Left ventricle myocardium inferior (tissue), 1 donor: Measurements from ENCODE around the gene CYP4V2. TPM values are rescaled to one million over a fixed set of nuclear protein-coding genes. Genes with fewer than 3 reads are reported as not detected.

Source experiments
- DNase-seq: peaks from one replicate; pipeline ENCODE4 v3.0.0-alpha.2; 2020
- H3K27ac ChIP-seq: fragments of 200-600 bp; replicated peaks from 2 replicates; pipeline ENCODE4 v1.8.0; 2021
- H3K27me3 ChIP-seq: fragments of 200-600 bp; 2 replicates; pipeline ENCODE4 v1.8.0; 2021; ENCODE audit warnings: low read depth
- H3K36me3 ChIP-seq: fragments of 200-600 bp; 2 replicates; pipeline ENCODE4 v1.8.0; 2021
- H3K4me1 ChIP-seq: fragments of 200-600 bp; 2 replicates; pipeline ENCODE4 v1.8.0; 2021
- H3K4me3 ChIP-seq: fragments of 200-600 bp; 2 replicates; pipeline ENCODE4 v1.8.0; 2021; ENCODE audit warnings: mild to moderate bottlenecking, moderate library complexity
- H3K9me3 ChIP-seq: fragments of 200-600 bp; replicated peaks from 2 replicates; pipeline ENCODE4 v1.8.0; 2021
- intact Hi-C: fragments of 100-400 bp; cut with micrococcal nuclease; formaldehyde crosslinking; loops from one replicate; pipeline ENCODE4 v1.11.0; 2022
- total RNA-seq: library from RNA; stranded (reverse); fragmentation: NEBNext Ultra II Directional; extraction: Animal tissue kit (Norgen Biotek cat#: 25700); gene quantifications from one replicate; pipeline ENCODE4 v1.2.1, GENCODE V29; 2021
- TF ChIP-seq, protein P1 (sequence below): fragments of 200-600 bp; IDR thresholded peaks from 2 replicates; pipeline ENCODE4 v1.8.0; 2021; ENCODE audit warnings: antibody characterized with exemption, mild to moderate bottlenecking, borderline replicate concordance
- donor health status: DM: no; HTN: yes; CAD: no; lungs with severe emphysema.

The CYP4V2 gene
- total RNA-seq, 1 donor from 2014 or later: 24.9 TPM

DNA sequence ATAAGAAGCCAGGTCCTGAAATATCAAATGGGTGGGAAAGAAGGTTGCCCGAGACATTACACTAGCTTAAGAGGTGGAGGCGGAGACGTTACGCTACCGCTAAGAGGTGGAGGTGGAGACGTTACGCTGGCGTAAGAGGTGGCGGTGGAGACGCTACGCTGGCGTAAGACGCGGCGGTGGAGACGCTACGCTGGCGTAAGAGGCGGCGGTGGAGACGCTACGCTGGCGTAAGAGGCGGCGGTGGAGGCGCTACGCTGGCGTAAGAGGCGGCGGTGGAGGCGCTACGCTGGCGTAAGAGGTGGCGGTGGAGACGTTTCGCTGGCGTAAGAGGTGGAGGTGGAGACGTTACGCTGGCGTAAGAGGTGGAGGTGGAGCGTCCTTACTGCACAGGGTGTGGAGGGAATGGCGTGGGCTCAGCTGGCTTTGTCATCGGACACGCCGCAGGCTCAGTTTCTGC is 12.8 kb downstream of the CYP4V2 start:
- DNase-seq: no peak
- peaks cover 11% of the 10 kb centered on the region for H3K36me3 ChIP-seq
- no peaks in the 10 kb centered on the region for H3K9me3 ChIP-seq
- TF ChIP-seq, protein P1, sequence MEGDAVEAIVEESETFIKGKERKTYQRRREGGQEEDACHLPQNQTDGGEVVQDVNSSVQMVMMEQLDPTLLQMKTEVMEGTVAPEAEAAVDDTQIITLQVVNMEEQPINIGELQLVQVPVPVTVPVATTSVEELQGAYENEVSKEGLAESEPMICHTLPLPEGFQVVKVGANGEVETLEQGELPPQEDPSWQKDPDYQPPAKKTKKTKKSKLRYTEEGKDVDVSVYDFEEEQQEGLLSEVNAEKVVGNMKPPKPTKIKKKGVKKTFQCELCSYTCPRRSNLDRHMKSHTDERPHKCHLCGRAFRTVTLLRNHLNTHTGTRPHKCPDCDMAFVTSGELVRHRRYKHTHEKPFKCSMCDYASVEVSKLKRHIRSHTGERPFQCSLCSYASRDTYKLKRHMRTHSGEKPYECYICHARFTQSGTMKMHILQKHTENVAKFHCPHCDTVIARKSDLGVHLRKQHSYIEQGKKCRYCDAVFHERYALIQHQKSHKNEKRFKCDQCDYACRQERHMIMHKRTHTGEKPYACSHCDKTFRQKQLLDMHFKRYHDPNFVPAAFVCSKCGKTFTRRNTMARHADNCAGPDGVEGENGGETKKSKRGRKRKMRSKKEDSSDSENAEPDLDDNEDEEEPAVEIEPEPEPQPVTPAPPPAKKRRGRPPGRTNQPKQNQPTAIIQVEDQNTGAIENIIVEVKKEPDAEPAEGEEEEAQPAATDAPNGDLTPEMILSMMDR: no peak
- H3K4me1 ChIP-seq: peaks cover 28% of the 10 kb centered on the region
- no peaks in the 10 kb centered on the region for H3K27me3 ChIP-seq
- H3K27ac ChIP-seq: no peak overlapping the region
- H3K4me3 ChIP-seq: no peak overlapping the region
- intact Hi-C loops: no loop called here

DNA sequence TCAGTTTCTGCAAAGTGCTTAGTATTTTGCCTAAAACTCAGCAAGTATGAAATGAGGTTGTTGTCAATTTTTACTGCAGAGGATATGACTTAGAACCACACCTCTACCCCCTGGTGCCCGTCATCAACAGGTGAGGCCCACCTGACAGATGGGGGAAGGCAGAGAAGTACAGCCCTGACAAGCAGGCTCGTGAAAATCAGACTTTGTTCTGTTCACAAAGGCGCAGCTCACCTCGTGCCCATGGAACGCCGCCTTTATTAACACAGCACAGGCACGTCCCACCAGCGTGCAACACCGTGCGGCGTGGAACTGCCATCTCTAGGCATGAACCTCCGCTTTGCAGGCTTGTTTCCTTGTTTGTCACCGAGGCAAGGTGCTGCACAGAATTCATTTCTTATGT is 13.3 kb downstream of the CYP4V2 start:
- Histone ChIP-seq H3K36me3 (peaks cover 16% of the 10 kb centered on the region), H3K9me3 (no peaks in the 10 kb centered on the region), H3K4me3 (no peak overlapping the region), H3K27me3 (no peaks in the 10 kb centered on the region), H3K4me1 (peaks cover 23% of the 10 kb centered on the region), H3K27ac (no peak overlapping the region)
- TF ChIP-seq, protein P1: no peak
- intact Hi-C loops: no loop called here
- no peak for DNase-seq

DNA sequence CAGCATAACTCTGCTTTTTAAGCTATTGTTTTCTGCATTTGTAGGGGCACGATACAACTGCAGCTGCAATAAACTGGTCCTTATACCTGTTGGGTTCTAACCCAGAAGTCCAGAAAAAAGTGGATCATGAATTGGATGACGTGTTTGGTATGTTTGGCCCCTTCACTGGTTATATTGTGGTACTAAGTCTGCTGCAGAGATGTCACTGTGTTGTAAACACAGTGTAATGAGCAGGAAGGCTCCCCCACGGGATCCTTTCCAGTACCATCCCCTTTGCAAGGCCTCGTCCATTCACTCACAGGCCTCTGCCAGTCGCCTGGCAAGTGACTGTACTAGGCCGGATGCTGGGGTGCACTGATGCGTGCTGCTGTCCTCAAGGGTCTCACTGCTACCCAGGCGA is 13.8 kb downstream of the CYP4V2 start:
- peaks cover 18% of the 10 kb centered on the region for H3K4me1 ChIP-seq
- peaks cover 21% of the 10 kb centered on the region for H3K36me3 ChIP-seq
- no peak for DNase-seq
- intact Hi-C loops: no loop called here
- no peaks in the 10 kb centered on the region for H3K9me3 ChIP-seq
- no peaks in the 10 kb centered on the region for H3K27me3 ChIP-seq
- H3K4me3 ChIP-seq: no peak overlapping the region
- TF ChIP-seq, protein P1: no peak
- no peak overlapping the region for H3K27ac ChIP-seq

DNA sequence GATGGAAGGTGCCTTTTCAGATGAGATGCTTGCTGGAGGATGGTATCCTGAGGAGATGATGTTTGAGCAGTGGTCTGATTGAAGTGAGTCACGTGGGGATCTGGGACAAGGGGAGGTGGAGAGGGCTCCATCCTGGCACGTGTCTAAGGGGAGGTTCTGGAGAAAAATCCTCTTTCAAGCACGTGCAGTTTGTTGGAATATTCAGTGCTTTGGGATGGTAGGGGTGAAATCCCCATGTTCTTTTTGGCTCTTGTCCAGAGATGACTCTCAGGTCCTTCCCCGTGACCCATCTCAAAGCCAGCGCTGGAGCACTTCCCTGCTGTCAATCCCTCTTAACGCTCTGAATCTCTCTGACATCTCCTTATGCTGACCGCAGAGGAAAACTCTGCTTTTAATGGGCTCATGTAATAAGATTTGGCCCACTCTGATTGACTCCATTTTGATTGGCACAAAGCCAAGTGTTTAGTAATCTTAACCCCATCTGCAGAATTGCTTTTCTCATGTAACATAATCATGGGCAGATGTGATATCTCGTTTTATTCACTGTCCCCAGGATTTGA is 25.2 kb downstream of the CYP4V2 start:
- Histone ChIP-seq H3K27me3 (no peaks in the 10 kb centered on the region), H3K4me3 (no peak overlapping the region), H3K27ac (no peak overlapping the region), H3K4me1 (no peaks in the 10 kb centered on the region), H3K9me3 (no peaks in the 10 kb centered on the region), H3K36me3 (no peaks in the 10 kb centered on the region)
- TF ChIP-seq, protein P1: no peak
- intact Hi-C loops: no loop called here
- no peak for DNase-seq

DNA sequence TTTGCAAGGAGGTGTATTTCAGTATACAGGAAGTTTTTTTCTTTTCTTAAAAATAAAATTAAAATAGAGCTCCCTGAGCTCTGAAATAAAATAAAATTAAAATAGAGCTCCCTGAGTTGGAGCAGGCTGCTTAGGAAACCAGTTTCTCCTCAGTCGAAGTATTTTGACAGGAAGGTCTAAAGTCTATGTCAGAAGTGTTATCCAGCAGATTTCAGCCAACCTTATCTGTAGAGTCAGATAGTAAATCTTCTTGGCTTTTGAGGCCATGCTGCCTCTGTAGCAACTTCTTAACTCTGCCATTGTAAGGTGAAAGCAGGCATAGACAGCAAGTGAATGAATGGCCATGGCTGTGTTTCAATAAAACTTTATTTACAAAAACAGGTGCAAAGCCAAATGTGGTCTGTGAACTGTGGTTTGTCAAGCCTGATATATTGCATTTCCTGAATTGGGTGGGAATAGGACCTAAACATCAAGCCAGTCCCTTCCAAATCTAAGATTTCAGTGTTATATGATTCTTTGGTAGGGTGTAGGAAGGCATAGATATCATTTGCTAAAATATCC is 26.4 kb downstream of the CYP4V2 start:
- intact Hi-C loops: no loop called here
- DNase-seq: no peak
- Histone ChIP-seq H3K36me3 (no peaks in the 10 kb centered on the region), H3K9me3 (no peaks in the 10 kb centered on the region), H3K27me3 (no peaks in the 10 kb centered on the region), H3K4me1 (no peaks in the 10 kb centered on the region), H3K4me3 (no peak overlapping the region), H3K27ac (no peak overlapping the region)
- TF ChIP-seq, protein P1: no peak
